K562 (cell line): ENCODE data around the gene PRRC2B. TPM values are rescaled to one million over a fixed set of nuclear protein-coding genes. Genes with fewer than 3 reads are reported as not detected.

Source experiments
- AFF1 ChIP-seq, 2 experiments: fragments of 450-650 bp; IDR thresholded peaks; 2 replicates each; pipeline ENCODE4 v1.6.1; 2018; ENCODE audit warnings: mild to moderate bottlenecking in 2 of 2, low read depth in 1 of 2; ENCODE audit not compliant: partially characterized antibody in 2 of 2
- ARHGAP35 ChIP-seq: fragments of 450-650 bp; IDR thresholded peaks from 2 replicates; pipeline ENCODE4 v1.6.1; 2018; ENCODE audit not compliant: partially characterized antibody
- CHAMP1 ChIP-seq: fragments of 450-650 bp; IDR thresholded peaks from 2 replicates; pipeline ENCODE4 v1.6.1; 2016; ENCODE audit warnings: mild to moderate bottlenecking
- ELK3 ChIP-seq: fragments of 450-650 bp; formaldehyde crosslinking; IDR thresholded peaks from 2 replicates; pipeline ENCODE4 v1.4.0; 2020; ENCODE audit warnings: mild to moderate bottlenecking
- HDAC8 ChIP-seq: fragments of 450-650 bp; IDR thresholded peaks from 2 replicates; pipeline ENCODE4 v1.6.1; 2016; ENCODE audit warnings: mild to moderate bottlenecking, missing genetic modification characterization, moderate library complexity, missing compliant biosample characterization
- RBFOX2 ChIP-seq: fragments of 200-400 bp; formaldehyde crosslinking; IDR thresholded peaks from 2 replicates; pipeline ENCODE4 v1.6.1; 2017; ENCODE audit warnings: low read depth, mild to moderate bottlenecking, low read length, moderate library complexity
- SMAD2 ChIP-seq: fragments of 150-350 bp; IDR thresholded peaks from 2 replicates; pipeline ENCODE4 v1.6.1; 2014; ENCODE audit warnings: low read depth, mild to moderate bottlenecking, low read length
- SMARCB1 ChIP-seq: IDR thresholded peaks from 2 replicates; pipeline ENCODE4 v1.6.1; 2011; ENCODE audit warnings: improper control_type of control experiment, low read depth; ENCODE audit not compliant: insufficient read length
- ZBTB49 ChIP-seq: sonication (generic); formaldehyde crosslinking; IDR thresholded peaks from 2 replicates; pipeline ENCODE4 v1.8.0; 2022; ENCODE audit warnings: missing genetic modification reagents, mild to moderate bottlenecking, borderline replicate concordance
- ZFP30 ChIP-seq: fragments of 250-450 bp; sonication (Bioruptor Pico); IDR thresholded peaks from 2 replicates; pipeline ENCODE4 v1.8.0; 2022; ENCODE audit warnings: moderate library complexity, mild to moderate bottlenecking, inconsistent platforms, borderline replicate concordance
- ZNF280A ChIP-seq: fragments of 450-650 bp; IDR thresholded peaks from 2 replicates; pipeline ENCODE4 v1.6.1; 2018; ENCODE audit warnings: mild to moderate bottlenecking, low read depth; ENCODE audit not compliant: partially characterized antibody
- polyA plus RNA-seq, 8 experiments: library from polyadenylated mRNA; depleted of rRNA in 4 of 8; stranded (reverse) in 5 of 8; unstranded in 3 of 8; fragments of >200 nt; fragmentation: Nextera tagmentation in 2 of 8; fragmentation: Illumina TruSeq in 1 of 8; extraction: Ambion mirVana in 2 of 8; extraction: Trizol in 1 of 8; gene quantifications; 2 replicates each; pipeline versions ENCODE4 v1.2.1 to v1.2.3, GENCODE V29; 2011 to 2014; ENCODE audit warnings: inconsistent platforms in 1 of 8, missing spikeins in 1 of 8
- total RNA-seq, 7 experiments: library from RNA; depleted of rRNA in 6 of 7; stranded (reverse); fragments of >200 nt in 6 of 7; fragmentation: Illumina TruSeq in 2 of 7; extraction: Trizol in 2 of 7; gene quantifications; 2 replicates each; pipeline versions ENCODE4 v1.2.1 to v1.2.3, GENCODE V29; 2011 to 2021; ENCODE audit warnings: low replicate concordance in 1 of 7

The PRRC2B gene
- total and polyA plus RNA-seq, 9 of the 15 experiments (the other 6 are each of a cell fraction or from before 2014, with no cell fraction given), result 0.34 to 125 (median 30.9) TPM

GRCh38 chr9:131393622-131394463, at the start of gene PRRC2B (continued):
- TF ChIP-seq SMARCB1 (no peak), ZFP30 (CRISPR knock-in tag) (no peak), RBFOX2 (peak; percentile 65; the same call in 1 of the 2 replicates), HDAC8 (tag) (no peak), SMAD2 (no peak), ARHGAP35 (no peak), ELK3 (CRISPR knock-in tag) (no peak), AFF1 (IDR thresholded peaks at IDR 0.05; ENCODE audit: low read depth in 1 of 2, partially characterized antibody in 2 of 2) (no peak), CHAMP1 (no peak), ZNF280A (no peak), ZBTB49 (no peak)
